Sigmoid colon (tissue), 7 donors: ENCODE results near the gene PALB2. TPM values are rescaled to one million over a fixed set of nuclear protein-coding genes. Genes with fewer than 3 reads are reported as not detected.

ENCODE experiments used
- DNase-seq: peaks from one replicate; pipeline ENCODE4 v3.0.0-alpha.2; 2019
- H3K27ac ChIP-seq, 4 donors: fragments of 200-600 bp; sonication (generic); one replicate each; pipeline ENCODE4 v1.5.1; 2016 to 2019; ENCODE audit warnings: mild to moderate bottlenecking in 1 of 4
- H3K27me3 ChIP-seq, 3 donors: fragments of 200-600 bp; sonication (generic); one replicate each; pipeline ENCODE4 v1.5.1; 2019; ENCODE audit warnings: mild to moderate bottlenecking in 1 of 3
- H3K36me3 ChIP-seq, 4 donors: fragments of 200-600 bp; sonication (generic); one replicate each; pipeline ENCODE4 v1.5.1; 2016 to 2019
- H3K4me1 ChIP-seq, 4 donors: fragments of 200-600 bp; sonication (generic); one replicate each; pipeline ENCODE4 v1.5.1; 2017 to 2019
- H3K4me3 ChIP-seq, 4 donors: fragments of 200-600 bp; sonication (generic); one replicate each; pipeline ENCODE4 v1.5.1; 2017 to 2019; ENCODE audit warnings: mild to moderate bottlenecking in 2 of 4, moderate library complexity in 1 of 4
- H3K9me3 ChIP-seq, 4 donors: fragments of 200-600 bp in 3 of 4; sonication (generic) in 3 of 4; one replicate each; pipeline versions ENCODE4 v1.5.1 to v1.6.1; 2013 to 2019
- EP300 ChIP-seq, 4 donors: sonication (generic); formaldehyde crosslinking; IDR thresholded peaks; one replicate each; pipeline ENCODE4 v1.6.1; 2017; ENCODE audit warnings: antibody characterized with exemption in 4 of 4
- POLR2A ChIP-seq, 2 donors: fragments of 450-650 bp; IDR thresholded peaks; one replicate each; pipeline ENCODE4 v1.6.1; 2016; ENCODE audit warnings: antibody characterized with exemption in 2 of 2, mild to moderate bottlenecking in 2 of 2, moderate library complexity in 2 of 2
- POLR2AphosphoS5 ChIP-seq, 4 donors: sonication (generic); formaldehyde crosslinking; IDR thresholded peaks; one replicate each; pipeline ENCODE4 v1.6.1; 2017; ENCODE audit warnings: antibody characterized with exemption in 4 of 4
- WGBS, 2 donors: extraction: QIAGEN DNeasy Blood & Tissue Kit; methylation state at CpG; one replicate each; pipeline ENCODE4 v1.1.7; 2013; 5-methylcytosine and 5-hydroxymethylcytosine counted together
- intact Hi-C: fragments of 100-400 bp; cut with DNase I; formaldehyde crosslinking; loops from one replicate; pipeline ENCODE4 v1.15.1; 2023
- polyA plus RNA-seq, 3 donors: library from polyadenylated mRNA; stranded (reverse); fragments of 200-250 nt; gene quantifications; one replicate each; pipeline ENCODE4 v1.2.3, GENCODE V29; 2013
- total RNA-seq, 4 donors: library from RNA; depleted of rRNA; stranded (reverse); fragments of >200 nt; gene quantifications; one replicate each; pipeline ENCODE4 v1.1.0, GENCODE V29; 2016
- TF ChIP-seq, protein P1 (sequence below), 4 experiments: fragments of 450-650 bp in 3 of 4; fragments of 200-600 bp in 1 of 4; IDR thresholded peaks; one replicate each; pipeline ENCODE4 v1.5.1; 2016 to 2019; ENCODE audit warnings: antibody characterized with exemption in 4 of 4, mild to moderate bottlenecking in 3 of 4, moderate library complexity in 2 of 4
- donor health status: healthy with polysubstance abuse.
- donor health status: Bipolar disorder and iron deficiency.
- donor health status: healthy.

The PALB2 gene
- 10 to 100 TPM in 2 of 4 donors, 1 to 10 TPM in 2; 7.5 to 11.2 (median 9.4) TPM for total RNA-seq
- polyA plus RNA-seq = 1 to 10 TPM; 7.2 to 8.7 (median 7.4) TPM

DNA sequence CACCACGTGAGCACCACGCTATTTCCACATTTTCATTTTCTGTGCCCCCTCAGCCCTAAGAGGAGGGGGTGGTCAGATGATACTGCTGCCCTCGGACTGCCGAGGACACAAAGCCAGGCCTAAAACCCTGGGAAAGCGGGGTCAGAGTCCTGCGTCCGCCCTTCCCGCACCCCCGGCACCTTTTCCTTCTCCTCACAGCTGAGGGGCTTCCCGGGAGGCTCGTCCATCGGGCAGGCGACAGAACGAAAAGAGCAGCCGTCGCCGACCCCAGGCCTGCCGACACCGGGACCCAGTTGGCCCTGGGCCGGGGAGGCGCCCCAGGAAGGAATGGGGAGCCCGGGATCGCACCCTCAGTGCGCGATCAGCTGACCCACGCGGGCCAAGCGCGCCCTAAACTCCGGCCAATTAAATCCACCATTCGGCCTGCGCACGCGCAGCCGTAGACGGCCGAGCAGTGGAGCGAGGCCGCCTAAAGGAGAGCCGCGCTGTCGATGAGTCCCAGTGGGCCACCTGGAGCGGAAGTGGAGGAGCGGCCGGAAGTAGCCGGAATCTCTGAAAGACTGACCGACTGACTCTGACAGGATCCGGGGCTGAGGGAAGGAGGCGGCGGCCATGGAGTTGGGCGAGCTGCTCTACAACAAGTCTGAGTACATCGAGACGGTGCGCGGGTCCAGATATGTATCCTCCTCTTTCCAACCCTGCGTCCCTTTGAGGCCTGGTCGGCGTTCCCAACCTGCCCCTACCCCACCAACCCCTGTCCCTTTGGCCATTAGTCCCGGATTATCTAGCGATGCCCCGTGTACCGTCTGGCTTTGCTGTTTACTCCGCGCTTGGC is at the start of gene PALB2, which contains the start of gene DCTN5:
Gene PALB2 (minus strand): TSS at position 380 of the 835 bp plus-strand sequence. CDS start 153 bp downstream, at position 227.
Gene DCTN5 (plus strand): TSS at position 536 of the 835 bp plus-strand sequence. CDS start 77 bp downstream, at position 613.
- H3K27ac ChIP-seq = peak within 1 kb of the TSS; percentile 78 to 82 (median 80)
- intact Hi-C loops = loop anchor here (2.0 kb wide), 1 partner anchor 44 kb away; the partner anchor contains the start of gene NDUFAB1
- 0% methylated on average over 64 of the region's 64 CpGs for WGBS, 2 donors

DNA sequence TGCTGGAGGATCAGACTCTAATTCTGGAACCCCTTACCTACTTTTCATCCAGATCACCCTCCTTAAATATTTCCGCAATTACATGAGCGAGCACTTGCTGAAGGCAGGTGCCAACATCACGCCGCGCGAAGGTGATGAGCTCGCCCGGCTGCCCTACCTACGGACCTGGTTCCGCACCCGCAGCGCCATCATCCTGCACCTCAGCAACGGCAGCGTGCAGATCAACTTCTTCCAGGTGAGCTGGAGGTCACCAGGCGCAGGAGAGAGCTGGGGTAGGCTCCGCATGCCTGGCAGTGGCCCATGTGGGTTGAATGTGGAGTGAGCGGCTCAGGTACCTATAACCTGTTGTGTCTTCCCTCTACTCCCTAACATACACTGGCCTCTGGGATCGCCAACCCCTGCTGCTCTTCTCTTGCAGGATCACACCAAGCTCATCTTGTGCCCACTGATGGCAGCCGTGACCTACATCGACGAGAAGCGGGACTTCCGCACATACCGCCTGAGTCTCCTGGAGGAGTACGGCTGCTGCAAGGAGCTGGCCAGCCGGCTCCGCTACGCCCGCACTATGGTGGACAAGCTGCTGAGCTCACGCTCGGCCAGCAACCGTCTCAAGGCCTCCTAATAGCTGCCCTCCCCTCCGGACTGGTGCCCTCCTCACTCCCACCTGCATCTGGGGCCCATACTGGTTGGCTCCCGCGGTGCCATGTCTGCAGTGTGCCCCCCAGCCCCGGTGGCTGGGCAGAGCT is 48.5 kb upstream of the PALB2 start:
- no peaks in the 10 kb centered on the region for H3K27me3 ChIP-seq
- H3K9me3 ChIP-seq = no peaks in the 10 kb centered on the region
- H3K36me3 ChIP-seq = peaks cover 15 to 57% (median 35%) of the 10 kb centered on the region in 4 donors
- TF ChIP-seq POLR2AphosphoS5 (IDR thresholded peaks at IDR 0.05) (no peak), POLR2A (IDR thresholded peaks at IDR 0.05) (no peak), EP300 (IDR thresholded peaks at IDR 0.05) (no peak)
- TF ChIP-seq, protein P1, sequence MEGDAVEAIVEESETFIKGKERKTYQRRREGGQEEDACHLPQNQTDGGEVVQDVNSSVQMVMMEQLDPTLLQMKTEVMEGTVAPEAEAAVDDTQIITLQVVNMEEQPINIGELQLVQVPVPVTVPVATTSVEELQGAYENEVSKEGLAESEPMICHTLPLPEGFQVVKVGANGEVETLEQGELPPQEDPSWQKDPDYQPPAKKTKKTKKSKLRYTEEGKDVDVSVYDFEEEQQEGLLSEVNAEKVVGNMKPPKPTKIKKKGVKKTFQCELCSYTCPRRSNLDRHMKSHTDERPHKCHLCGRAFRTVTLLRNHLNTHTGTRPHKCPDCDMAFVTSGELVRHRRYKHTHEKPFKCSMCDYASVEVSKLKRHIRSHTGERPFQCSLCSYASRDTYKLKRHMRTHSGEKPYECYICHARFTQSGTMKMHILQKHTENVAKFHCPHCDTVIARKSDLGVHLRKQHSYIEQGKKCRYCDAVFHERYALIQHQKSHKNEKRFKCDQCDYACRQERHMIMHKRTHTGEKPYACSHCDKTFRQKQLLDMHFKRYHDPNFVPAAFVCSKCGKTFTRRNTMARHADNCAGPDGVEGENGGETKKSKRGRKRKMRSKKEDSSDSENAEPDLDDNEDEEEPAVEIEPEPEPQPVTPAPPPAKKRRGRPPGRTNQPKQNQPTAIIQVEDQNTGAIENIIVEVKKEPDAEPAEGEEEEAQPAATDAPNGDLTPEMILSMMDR (IDR thresholded peaks at IDR 0.05) = no peak
- H3K27ac ChIP-seq = no peak overlapping the region
- no peak overlapping the region for H3K4me3 ChIP-seq
- H3K4me1 ChIP-seq = peaks cover 0 to 3% (median under 1%) of the 10 kb centered on the region in 4 donors
- no peak for DNase-seq
- intact Hi-C loops = no loop called here
- 95 to 97% methylated on average over 36 of the region's 36 CpGs for WGBS, 2 donors

More for the DNA sequence above, at the start of gene PALB2, which contains the start of gene DCTN5:
- Histone ChIP-seq H3K4me3 (peak within 1 kb of the TSS; percentile 70 to 87 (median 76)), H3K36me3 (peaks cover 0 to 55% (median 6%) of the 10 kb centered on the region in 4 donors), H3K4me1 (peaks cover 0 to 28% (median 24%) of the 10 kb centered on the region in 4 donors), H3K27me3 (no peaks in the 10 kb centered on the region), H3K9me3 (no peaks in the 10 kb centered on the region)
- DNase-seq = peak; percentile 96
- TF ChIP-seq POLR2A (IDR thresholded peaks at IDR 0.05) = no peak
- peak in 3 of 4 donors; percentile 64 to 79 (median 68) for TF ChIP-seq POLR2AphosphoS5 (IDR thresholded peaks at IDR 0.05)

DNA sequence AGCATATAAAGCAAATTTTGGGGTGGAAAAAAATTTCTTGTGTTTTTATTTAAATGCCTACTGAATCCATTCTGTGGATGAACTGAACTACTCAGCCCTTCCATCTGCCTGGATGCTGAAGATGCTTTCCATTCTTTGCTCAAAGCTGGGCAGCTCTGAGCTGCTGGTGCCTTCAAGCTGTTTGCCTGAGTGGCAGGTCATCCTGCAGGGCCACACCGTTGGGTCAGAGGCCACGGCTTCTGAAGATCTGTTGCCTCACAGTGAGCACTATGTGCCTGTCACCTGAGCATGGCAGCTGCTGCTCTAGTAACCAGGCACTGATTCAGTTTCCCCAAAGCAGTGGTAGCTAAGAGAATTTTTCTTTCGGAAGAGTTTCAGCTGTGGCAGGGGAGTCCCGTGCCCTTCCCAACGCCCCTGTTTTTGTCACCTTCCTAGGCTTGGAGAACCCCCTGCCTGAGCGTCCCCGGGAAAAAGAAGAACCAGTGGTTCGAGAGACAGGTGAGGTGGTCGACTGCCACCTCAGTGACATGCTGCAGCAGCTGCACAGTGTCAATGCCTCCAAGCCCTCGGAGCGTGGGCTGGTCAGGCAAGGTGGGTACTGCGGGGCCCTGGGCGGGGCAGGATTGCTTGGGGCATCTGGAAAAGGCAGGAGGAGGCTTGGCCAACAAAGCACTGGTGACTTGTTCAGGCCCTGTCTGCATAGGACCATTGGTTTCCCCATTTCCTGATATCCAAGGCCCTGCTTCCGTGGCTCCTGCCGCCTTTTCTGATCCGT is 46.1 kb upstream of the PALB2 start:
- no peak overlapping the region for H3K4me3 ChIP-seq
- intact Hi-C loops = no loop called here
- peaks cover 15 to 68% (median 40%) of the 10 kb centered on the region in 4 donors for H3K36me3 ChIP-seq
- H3K27me3 ChIP-seq = no peaks in the 10 kb centered on the region
- H3K9me3 ChIP-seq = no peaks in the 10 kb centered on the region
- 92 to 96% methylated on average over 16 of the region's 16 CpGs for WGBS, 2 donors
- no peak for DNase-seq
- TF ChIP-seq, protein P1 (IDR thresholded peaks at IDR 0.05) = no peak
- no peak for TF ChIP-seq POLR2A (IDR thresholded peaks at IDR 0.05)
- no peak for TF ChIP-seq EP300 (IDR thresholded peaks at IDR 0.05)
- no peak for TF ChIP-seq POLR2AphosphoS5 (IDR thresholded peaks at IDR 0.05)
- H3K27ac ChIP-seq = no peak overlapping the region
- no peaks in the 10 kb centered on the region for H3K4me1 ChIP-seq

DNA sequence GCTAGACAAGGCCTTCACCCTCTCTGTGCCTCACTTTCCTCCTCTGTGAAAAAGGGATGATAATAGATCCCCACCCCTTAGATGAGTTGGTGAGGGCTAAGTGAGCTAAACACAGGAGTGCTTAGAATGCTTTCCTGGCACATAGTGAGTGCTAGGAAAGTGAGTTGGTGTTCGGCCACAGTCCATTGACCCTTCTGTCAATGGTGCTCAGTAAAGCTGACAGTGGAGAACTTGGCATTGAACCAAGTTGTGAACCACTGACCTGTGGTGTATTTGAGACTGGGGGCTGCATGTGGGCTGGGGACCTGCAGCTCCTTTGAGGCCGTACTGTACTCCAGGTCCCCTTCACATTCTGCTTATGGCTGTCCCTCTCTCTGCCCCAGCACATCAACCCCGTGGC is 42.4 kb upstream of the PALB2 start:
- DNase-seq = no peak
- Histone ChIP-seq H3K9me3 (no peaks in the 10 kb centered on the region), H3K4me3 (no peak overlapping the region), H3K4me1 (peaks cover 0 to 12% (median 10%) of the 10 kb centered on the region in 4 donors), H3K27me3 (no peaks in the 10 kb centered on the region), H3K27ac (no peak overlapping the region), H3K36me3 (peaks cover 0 to 53% (median 20%) of the 10 kb centered on the region in 4 donors)
- 92 to 95% methylated on average over 3 of the region's 3 CpGs for WGBS, 2 donors
- TF ChIP-seq EP300 (IDR thresholded peaks at IDR 0.05) (no peak), POLR2AphosphoS5 (IDR thresholded peaks at IDR 0.05) (no peak), POLR2A (IDR thresholded peaks at IDR 0.05) (no peak)
- TF ChIP-seq, protein P1 (IDR thresholded peaks at IDR 0.05) = no peak
- intact Hi-C loops = no loop called here
